Uterus (tissue), 4 donors: Measurements from ENCODE around the gene LYRM4. TPM values are rescaled to one million over a fixed set of nuclear protein-coding genes. Genes with fewer than 3 reads are reported as not detected.

ENCODE experiments used
- DNase-seq, 2 donors: peaks; one replicate each; pipeline ENCODE4 v3.0.0-alpha.2; 2019 to 2020
- H3K27ac ChIP-seq, 2 donors: fragments of 200-600 bp; sonication (generic); 1 replicate in 1 of 2; 2 replicates in 1 of 2; pipeline ENCODE4 v1.5.1; 2016 to 2018
- H3K27me3 ChIP-seq, 2 donors: fragments of 200-600 bp; sonication (generic); one replicate each; pipeline ENCODE4 v1.5.1; 2018 to 2019; ENCODE audit warnings: control low read depth in 1 of 2
- H3K36me3 ChIP-seq, 2 donors: fragments of 200-600 bp; sonication (generic); one replicate each; pipeline ENCODE4 v1.5.1; 2019; ENCODE audit warnings: control low read depth in 1 of 2
- H3K4me1 ChIP-seq, 2 donors: fragments of 200-600 bp; sonication (generic); one replicate each; pipeline ENCODE4 v1.5.1; 2018 to 2019; ENCODE audit warnings: control low read depth in 1 of 2
- H3K4me3 ChIP-seq, 2 donors: fragments of 200-600 bp; sonication (generic); 1 replicate in 1 of 2; 2 replicates in 1 of 2; pipeline ENCODE4 v1.5.1; 2018 to 2019; ENCODE audit warnings: mild to moderate bottlenecking in 1 of 2
- H3K9me3 ChIP-seq, 2 donors: fragments of 200-600 bp; sonication (generic); one replicate each; pipeline ENCODE4 v1.5.1; 2019; ENCODE audit warnings: control low read depth in 1 of 2
- CTCF ChIP-seq, 4 experiments: fragments of 200-600 bp in 2 of 4; fragments of 450-650 bp in 2 of 4; sonication (generic) in 2 of 4; IDR thresholded peaks; one replicate each; pipeline ENCODE4 v1.5.1; 2016 to 2019; ENCODE audit warnings: antibody characterized with exemption in 4 of 4, mild to moderate bottlenecking in 2 of 4, moderate library complexity in 1 of 4
- POLR2A ChIP-seq, 2 donors: fragments of 450-650 bp; IDR thresholded peaks; one replicate each; pipeline ENCODE4 v1.6.1; 2016; ENCODE audit warnings: antibody characterized with exemption in 2 of 2, mild to moderate bottlenecking in 1 of 2, moderate library complexity in 1 of 2
- intact Hi-C: fragments of 100-400 bp; cut with DNase I; formaldehyde crosslinking; loops from one replicate; pipeline ENCODE4 v1.15.1; 2023; ENCODE audit warnings: low total_unique reads
- total RNA-seq, 4 donors: library from RNA; depleted of rRNA in 3 of 4; stranded (reverse); fragments of >200 nt in 3 of 4; gene quantifications; one replicate each; pipeline versions ENCODE4 v1.1.0 to v1.2.4, GENCODE V29; 2014 to 2023
- donor health status: DM: yes; HTN: yes; CAD: no.

The LYRM4 gene
- total RNA-seq, 4 donors from 2014 or later, result 3.1 to 33.0 (median 15.7) TPM

GRCh38 chr6:5247201-5247600 is 13.5 kb downstream of the LYRM4 start:
- no peak for TF ChIP-seq POLR2A (IDR thresholded peaks at IDR 0.05)
- Histone ChIP-seq H3K27ac (no peak overlapping the region), H3K9me3 (no peaks in the 10 kb centered on the region), H3K4me1 (no peaks in the 10 kb centered on the region), H3K27me3 (no peaks in the 10 kb centered on the region), H3K4me3 (no peak overlapping the region), H3K36me3 (no peaks in the 10 kb centered on the region)
- no peak for DNase-seq
- intact Hi-C loops, result no loop called here

DNA sequence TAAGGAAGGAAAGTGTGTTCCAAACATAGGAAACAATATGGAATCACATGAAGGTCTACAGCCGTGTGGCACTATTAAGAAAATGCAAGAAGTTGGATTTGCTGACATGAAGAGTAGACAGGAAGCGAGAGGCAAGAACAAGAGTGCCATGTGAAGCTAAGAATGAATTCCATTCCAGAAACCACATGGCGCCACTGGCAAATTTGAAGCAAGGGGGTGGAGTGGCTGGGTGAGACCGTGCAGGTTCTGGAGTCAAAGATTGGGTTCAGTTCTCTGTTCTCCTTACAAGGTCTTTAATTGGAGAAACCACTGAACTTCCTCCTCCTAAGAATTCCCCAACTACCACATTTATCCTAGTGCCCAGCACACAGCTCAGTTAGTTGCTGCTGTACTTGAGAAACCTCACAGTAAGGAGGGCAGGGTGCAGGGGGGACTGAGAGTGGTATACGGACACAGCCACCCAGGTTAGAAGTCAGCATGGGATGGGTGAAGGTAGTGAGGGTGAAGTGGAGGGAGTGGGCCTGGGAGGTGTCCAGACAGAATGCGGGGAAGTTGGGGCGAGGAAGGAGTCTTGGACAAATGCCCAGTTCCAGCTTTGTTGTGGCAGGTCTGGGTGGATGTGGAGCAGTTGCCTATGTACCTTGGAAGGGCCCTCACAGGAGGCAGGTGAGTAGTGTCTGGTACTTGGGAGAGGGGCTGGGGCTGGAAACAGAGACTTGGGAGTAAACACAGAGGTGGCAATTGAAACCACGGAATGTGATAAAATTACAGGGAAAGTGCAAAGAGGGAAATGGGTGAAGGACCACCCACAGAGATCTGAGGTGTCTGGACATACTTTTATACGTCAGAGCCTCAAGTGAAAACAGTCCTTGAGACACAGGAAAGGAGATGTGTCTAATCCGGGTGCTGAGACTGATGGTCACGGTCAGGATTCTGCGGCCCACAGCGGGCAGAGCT is 14.3 kb downstream of the LYRM4 start:
- no peak for TF ChIP-seq POLR2A (IDR thresholded peaks at IDR 0.05)
- DNase-seq, result no peak
- Histone ChIP-seq H3K9me3 (no peaks in the 10 kb centered on the region), H3K36me3 (no peaks in the 10 kb centered on the region), H3K4me1 (no peaks in the 10 kb centered on the region), H3K4me3 (no peak overlapping the region), H3K27ac (no peak overlapping the region), H3K27me3 (no peaks in the 10 kb centered on the region)
- intact Hi-C loops, result no loop called here

DNA sequence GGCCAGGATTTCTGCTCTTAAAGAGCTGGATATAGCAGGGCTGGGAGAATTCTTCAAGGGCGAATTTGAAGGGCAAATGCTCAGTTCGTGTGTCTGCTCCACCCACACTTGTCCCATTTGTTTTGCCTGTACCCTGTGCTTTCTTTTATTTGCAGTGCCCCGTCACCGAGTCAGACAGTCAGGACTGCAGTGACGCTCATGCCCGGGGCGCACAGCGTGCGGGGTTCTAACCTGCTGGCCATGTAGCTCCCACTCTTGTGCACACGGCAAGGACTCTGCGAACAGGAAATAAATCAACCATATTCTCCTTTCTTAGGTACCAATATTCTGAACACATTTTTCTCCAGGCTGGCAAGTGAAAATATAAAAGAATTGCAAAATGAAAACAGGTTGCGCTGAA is 17.7 kb downstream of the LYRM4 start:
- no peaks in the 10 kb centered on the region for H3K27me3 ChIP-seq
- no peak for DNase-seq
- H3K4me3 ChIP-seq, result no peak overlapping the region
- intact Hi-C loops, result no loop called here
- H3K4me1 ChIP-seq, result no peaks in the 10 kb centered on the region
- H3K27ac ChIP-seq, result no peak overlapping the region
- H3K9me3 ChIP-seq, result no peaks in the 10 kb centered on the region
- H3K36me3 ChIP-seq, result no peaks in the 10 kb centered on the region
- TF ChIP-seq CTCF (IDR thresholded peaks at IDR 0.05) (no peak), POLR2A (IDR thresholded peaks at IDR 0.05) (no peak)

DNA sequence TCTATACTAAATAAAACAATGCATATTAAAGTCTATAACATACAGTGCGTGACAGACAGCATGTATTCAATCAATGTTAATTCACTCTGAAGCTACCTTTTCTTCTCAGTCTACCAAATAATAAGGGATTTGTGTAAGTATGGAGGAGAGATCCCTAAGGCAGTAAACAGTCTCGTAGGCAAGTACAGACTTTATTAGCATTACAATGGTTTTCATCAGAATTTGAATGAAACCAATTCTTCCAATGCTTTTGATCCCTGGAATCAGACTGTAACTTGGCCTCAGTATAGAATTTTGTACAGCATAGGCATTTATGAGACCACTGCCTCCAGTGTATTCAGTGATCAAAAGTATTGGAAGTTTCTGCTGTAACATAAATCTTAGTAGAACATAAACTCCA is 19.5 kb downstream of the LYRM4 start:
- Histone ChIP-seq H3K4me1 (no peaks in the 10 kb centered on the region), H3K4me3 (no peak overlapping the region), H3K9me3 (no peaks in the 10 kb centered on the region), H3K27me3 (no peaks in the 10 kb centered on the region), H3K27ac (no peak overlapping the region), H3K36me3 (no peaks in the 10 kb centered on the region)
- intact Hi-C loops, result no loop called here
- TF ChIP-seq CTCF (IDR thresholded peaks at IDR 0.05), result no peak
- DNase-seq, result no peak

- no peaks in the 10 kb centered on the region for H3K27me3 ChIP-seq
- DNase-seq, result no peak
- intact Hi-C loops, result no loop called here
- H3K9me3 ChIP-seq, result no peaks in the 10 kb centered on the region
- no peaks in the 10 kb centered on the region for H3K36me3 ChIP-seq
- no peaks in the 10 kb centered on the region for H3K4me1 ChIP-seq
- no peak overlapping the region for H3K4me3 ChIP-seq
- TF ChIP-seq POLR2A (IDR thresholded peaks at IDR 0.05) (no peak), CTCF (IDR thresholded peaks at IDR 0.05) (no peak)
- H3K27ac ChIP-seq, result no peak overlapping the region
Measured at GRCh38 chr6:5238336-5238735, 22.4 kb downstream of the LYRM4 start.

DNA sequence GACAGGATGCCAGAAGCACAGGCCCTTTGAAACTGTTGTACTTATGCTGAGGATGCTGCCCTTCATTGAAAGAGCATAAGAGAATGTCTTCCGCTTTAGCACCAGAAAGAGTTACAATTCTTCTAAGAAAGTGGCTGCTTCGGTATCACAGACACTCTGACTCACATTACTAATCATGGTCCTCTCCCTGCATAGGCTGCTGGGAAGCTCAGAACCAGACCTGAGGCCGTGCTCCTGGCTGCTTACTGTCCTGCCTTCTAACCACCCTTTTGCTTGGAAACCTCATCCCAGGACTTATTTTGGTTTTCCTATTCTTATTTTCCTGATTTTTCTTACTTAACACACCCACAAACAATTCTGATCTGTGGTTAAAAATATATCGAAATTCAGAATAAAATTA is 22.9 kb downstream of the LYRM4 start:
- no peak for DNase-seq
- Histone ChIP-seq H3K36me3 (no peaks in the 10 kb centered on the region), H3K4me1 (no peaks in the 10 kb centered on the region), H3K27me3 (no peaks in the 10 kb centered on the region), H3K27ac (no peak overlapping the region), H3K9me3 (no peaks in the 10 kb centered on the region), H3K4me3 (no peak overlapping the region)
- intact Hi-C loops, result no loop called here
- no peak for TF ChIP-seq CTCF (IDR thresholded peaks at IDR 0.05)
- no peak for TF ChIP-seq POLR2A (IDR thresholded peaks at IDR 0.05)
